ENCODE results near the gene GCN1. TPM values are rescaled to one million over a fixed set of nuclear protein-coding genes. Genes with fewer than 3 reads are reported as not detected.

Gene GCN1
- total RNA-seq, 4 donors from 2014 or later, result 62.0 to 310 (median 101) TPM

GRCh38 chr12:120144215-120144614 is 50.3 kb downstream of the GCN1 start:
- H3K4me1 ChIP-seq, result no peaks in the 10 kb centered on the region
- DNase-seq (ENCODE audit: low spot score in 2 of 2), result no peak
- H3K27me3 ChIP-seq, result no peaks in the 10 kb centered on the region
- peaks cover 98% of the 10 kb centered on the region for H3K36me3 ChIP-seq
- no peaks in the 10 kb centered on the region for H3K9me3 ChIP-seq
- no peak overlapping the region for H3K27ac ChIP-seq
- WGBS, result 94% methylated on average over 11 of the region's 11 CpGs
- no peak for TF ChIP-seq EP300 (IDR thresholded peaks at IDR 0.05)
- no peak for TF ChIP-seq CTCF (IDR thresholded peaks at IDR 0.05)
- TF ChIP-seq POLR2AphosphoS5 (IDR thresholded peaks at IDR 0.05), result no peak
- H3K4me3 ChIP-seq, result no peak overlapping the region

- 92% methylated on average over 12 of the region's 14 CpGs for WGBS
Observed at GRCh38 chr12:120142231-120142877, 52.2 kb downstream of the GCN1 start.

GRCh38 chr12:120141336-120141735 is 53.2 kb downstream of the GCN1 start:
- Histone ChIP-seq H3K4me1 (no peaks in the 10 kb centered on the region), H3K27ac (no peak overlapping the region), H3K27me3 (no peaks in the 10 kb centered on the region), H3K36me3 (peaks cover 98% of the 10 kb centered on the region), H3K9me3 (no peaks in the 10 kb centered on the region), H3K4me3 (no peak overlapping the region)
- DNase-seq (ENCODE audit: low spot score in 2 of 2), result no peak
- TF ChIP-seq CTCF (IDR thresholded peaks at IDR 0.05), result no peak
- TF ChIP-seq EP300 (IDR thresholded peaks at IDR 0.05), result no peak
- TF ChIP-seq POLR2AphosphoS5 (IDR thresholded peaks at IDR 0.05), result no peak
- TF ChIP-seq POLR2A (IDR thresholded peaks at IDR 0.05), result no peak
- 96% methylated on average over 6 of the region's 6 CpGs for WGBS

More at GRCh38 chr12:120142231-120142877, 52.2 kb downstream of the GCN1 start:
- Histone ChIP-seq H3K4me1 (no peaks in the 10 kb centered on the region), H3K27me3 (no peaks in the 10 kb centered on the region), H3K9me3 (no peaks in the 10 kb centered on the region), H3K4me3 (no peak overlapping the region), H3K27ac (no peak overlapping the region), H3K36me3 (peaks cover 98% of the 10 kb centered on the region)
- no peak for DNase-seq (ENCODE audit: low spot score in 2 of 2)
- no peak for TF ChIP-seq EP300 (IDR thresholded peaks at IDR 0.05)
- no peak for TF ChIP-seq CTCF (IDR thresholded peaks at IDR 0.05)
- TF ChIP-seq POLR2AphosphoS5 (IDR thresholded peaks at IDR 0.05), result no peak
- TF ChIP-seq POLR2A (IDR thresholded peaks at IDR 0.05), result no peak

GRCh38 chr12:120140603-120141002 is 53.9 kb downstream of the GCN1 start:
- H3K27me3 ChIP-seq, result no peaks in the 10 kb centered on the region
- H3K4me3 ChIP-seq, result no peak overlapping the region
- H3K4me1 ChIP-seq, result no peaks in the 10 kb centered on the region
- no peaks in the 10 kb centered on the region for H3K9me3 ChIP-seq
- peaks cover 98% of the 10 kb centered on the region for H3K36me3 ChIP-seq
- no peak for DNase-seq (ENCODE audit: low spot score in 2 of 2)
- 88% methylated on average over 7 of the region's 9 CpGs for WGBS
- TF ChIP-seq POLR2AphosphoS5 (IDR thresholded peaks at IDR 0.05) (no peak), EP300 (IDR thresholded peaks at IDR 0.05) (no peak), POLR2A (IDR thresholded peaks at IDR 0.05) (no peak), CTCF (IDR thresholded peaks at IDR 0.05) (no peak)
- H3K27ac ChIP-seq, result no peak overlapping the region

- DNase-seq (ENCODE audit: low spot score in 2 of 2), result no peak
- Histone ChIP-seq H3K4me3 (no peak overlapping the region), H3K4me1 (no peaks in the 10 kb centered on the region), H3K36me3 (peaks cover 98% of the 10 kb centered on the region), H3K27ac (no peak overlapping the region), H3K27me3 (no peaks in the 10 kb centered on the region), H3K9me3 (no peaks in the 10 kb centered on the region)
- TF ChIP-seq POLR2A (IDR thresholded peaks at IDR 0.05) (no peak), POLR2AphosphoS5 (IDR thresholded peaks at IDR 0.05) (no peak), EP300 (IDR thresholded peaks at IDR 0.05) (no peak)
- WGBS, result 75% methylated on average over 5 of the region's 5 CpGs
Observed at GRCh38 chr12:120139958-120140357, 54.6 kb downstream of the GCN1 start.
